Bronchial smooth muscle cell (primary cell): ENCODE results near the gene CA6. TPM values are rescaled to one million over a fixed set of nuclear protein-coding genes. Genes with fewer than 3 reads are reported as not detected.

Source experiments
- total RNA-seq: library from RNA; depleted of rRNA; stranded (reverse); fragments of >200 nt; gene quantifications from 2 replicates; pipeline ENCODE4 v1.2.1, GENCODE V29; 2014

CA6 gene
- total RNA-seq = not detected in 2 replicates

DNA sequence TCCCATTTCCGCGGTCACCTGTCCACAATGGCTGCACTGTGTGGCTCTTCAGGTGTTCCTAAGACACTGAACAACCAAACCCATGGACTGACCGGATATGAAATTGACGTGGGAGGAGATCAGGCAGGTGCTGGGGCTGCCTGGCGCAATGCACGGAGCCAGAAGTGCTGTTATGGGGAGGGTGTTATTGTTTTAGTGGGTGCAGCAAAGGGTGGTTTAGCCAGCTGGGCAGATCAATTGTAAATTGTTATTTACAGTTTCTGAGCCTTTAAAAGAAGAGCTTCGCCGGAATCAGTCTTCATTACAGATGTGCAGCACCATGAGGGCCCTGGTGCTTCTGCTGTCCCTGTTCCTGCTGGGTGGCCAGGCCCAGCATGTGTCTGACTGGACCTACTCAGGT, at the start of gene CA6:
Gene CA6, plus strand, starts transcription at position 301 of the 400 bp plus-strand sequence. Its CDS starts 19 bp downstream, at position 320.

Other genes with a start within 250 kb of the CA6 start
- gene RERE, start 128.2 kb upstream of the CA6 start, total RNA-seq = 35.4 and 42.4 TPM in 2 replicates
- gene ENO1, start 67.2 kb upstream of the CA6 start, total RNA-seq = 729 and 886 TPM in 2 replicates
- not detected in 2 replicates for gene SLC2A7, start 80.6 kb downstream of the CA6 start, total RNA-seq
- gene SLC2A5, start 123.8 kb downstream of the CA6 start, total RNA-seq = 1.6 and 2.0 TPM in 2 replicates
- 3.8 and 4.1 TPM in 2 replicates for gene GPR157, start 183.2 kb downstream of the CA6 start, total RNA-seq